ENCODE measurements around the gene POLR2C. TPM values are rescaled to one million over a fixed set of nuclear protein-coding genes. Genes with fewer than 3 reads are reported as not detected.

POLR2C gene
- total and polyA plus RNA-seq, 2 of the 13 experiments (the other 11 are each of a cell fraction or from before 2014, with no cell fraction given) = 104 to 216 TPM

DNA sequence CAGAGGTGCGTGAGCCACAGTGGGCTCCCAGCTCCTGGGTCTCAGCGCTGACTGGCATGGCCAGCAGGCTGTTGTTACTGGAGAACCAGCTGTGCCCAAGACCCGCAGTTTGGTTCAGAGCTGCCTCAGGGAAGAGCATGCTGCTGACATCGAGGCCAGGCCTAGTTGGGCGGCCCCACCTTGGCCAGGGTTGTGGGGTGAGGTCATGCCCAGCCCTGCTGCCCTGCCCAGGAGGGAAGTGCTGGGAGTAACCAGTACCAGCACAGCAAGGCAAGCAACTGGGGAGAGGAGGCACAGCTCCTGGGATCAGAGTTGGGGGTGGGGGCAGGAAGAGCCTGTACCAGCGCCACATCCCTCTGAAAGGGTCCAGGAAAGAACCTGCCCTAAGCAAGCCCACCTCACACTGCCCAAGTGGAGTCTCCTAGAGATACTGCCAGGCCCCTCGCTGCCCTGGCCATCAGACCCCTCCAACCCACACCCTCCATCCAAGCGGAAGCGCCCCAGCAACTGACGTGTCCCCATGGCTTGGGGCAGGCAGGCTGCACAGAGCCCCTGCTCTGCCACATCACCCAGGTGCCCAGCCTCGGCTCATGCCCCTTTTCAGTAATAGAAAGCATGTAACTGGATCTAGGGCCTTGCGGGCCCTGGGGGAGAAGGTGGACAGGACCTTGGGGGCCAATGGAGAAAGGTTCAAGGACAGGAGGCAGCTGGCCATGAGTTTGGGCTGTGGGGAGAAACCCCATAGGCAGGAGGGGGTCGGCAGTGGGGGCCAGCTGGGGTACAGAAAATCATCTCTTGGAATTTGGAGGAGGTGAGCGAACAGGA lies 22.8 kb downstream of the POLR2C start:
- Histone ChIP-seq H3K4me2 (ENCODE audit: low read depth, low read length) (peak overlapping the region; percentile 94), H3K27ac (ENCODE audit: extremely low read length, insufficient read depth, low read length) (peak overlapping the region; percentile 56), H3K79me2 (ENCODE audit: insufficient read depth, low read length) (peaks cover 26% of the 10 kb centered on the region), H3K9ac (ENCODE audit: insufficient read depth, low read depth, low read length) (peak overlapping the region; percentile 88), H3K4me3 (replicated peaks in 1 of 3; ENCODE audit: insufficient read depth in 1 of 3, low read depth in 2 of 3, low read length in 3 of 3) (peak overlapping the region; percentile 91 to 97 (median 96)), H3K4me1 (ENCODE audit: insufficient read depth, low read length) (peaks cover 75% of the 10 kb centered on the region), H3K36me3 (replicated peaks in 1 of 2; ENCODE audit: control insufficient read depth in 1 of 2, insufficient read depth in 2 of 2, low read length in 2 of 2) (no peaks in the 10 kb centered on the region), H4K20me1 (ENCODE audit: insufficient read depth, low read length) (no peaks in the 10 kb centered on the region), H3K9me3 (ENCODE audit: low read length) (no peaks in the 10 kb centered on the region), H2AFZ (ENCODE audit: low read length) (no peak overlapping the region), H3K27me3 (ENCODE audit: control insufficient read depth in 1 of 2, insufficient read depth in 2 of 2, low read length in 2 of 2) (peaks cover 0 to 6% of the 10 kb centered on the region in 2 experiments; a peak in 1 of 5 replicates)
- WGBS (ENCODE audit: low lambda C conversion rate) = 57% methylated on average over 13 of the region's 14 CpGs
- ATAC-seq (no peak), DNase-seq (ENCODE audit: low spot score) (no peak), FAIRE-seq (no peak)
- TSS peak; percentile 39 for BruUV-seq (replicated peaks)
- POLR2A ChIA-PET = interaction anchor here (0.8 to 3.2 kb wide), 6 partner anchors 13 to 75 kb away, joined by 3 to 31 read pairs (median 8); partner anchors contain the start of genes CIAPIN1, COQ9 and POLR2C
- CTCF ChIA-PET (ENCODE audit: low intra/inter-chr PET ratio, low total read pairs) = no interaction called here
- in situ Hi-C loops (cut with HindIII; ENCODE audit: extremely low pct_ligation_motif_present, low pct_unique_long_range_greater_than_20kb) (no loop called here), intact Hi-C loops (cut with micrococcal nuclease; ENCODE audit: unreplicated experiment) (no loop called here)
- TF ChIP-seq ZSCAN25 (CRISPR knock-in tag; IDR thresholded peaks at IDR 0.05) (no peak), TARDBP (CRISPR knock-in tag; IDR thresholded peaks at IDR 0.05) (0 out of 2 replicates have a peak, but pooled peaks have one; percentile 11), TRIM24 (CRISPR knock-in tag; IDR thresholded peaks at IDR 0.05) (0 out of 2 replicates have a peak, but pooled peaks have one; percentile 43), HIVEP1 (CRISPR knock-in tag; IDR thresholded peaks at IDR 0.05) (peak; percentile 71; the same call in 1 of the 2 replicates), ZNF451 (CRISPR knock-in tag; IDR thresholded peaks at IDR 0.05) (peak; percentile 35; the same call in 1 of the 2 replicates), ZUFSP (CRISPR knock-in tag; IDR thresholded peaks at IDR 0.05; ENCODE audit: borderline replicate concordance) (no peak), SP2 (CRISPR knock-in tag; IDR thresholded peaks at IDR 0.05) (no peak), PATZ1 (CRISPR knock-in tag; IDR thresholded peaks at IDR 0.05) (peak; percentile 62), ZNF891 (CRISPR knock-in tag; IDR thresholded peaks at IDR 0.05) (0 out of 2 replicates have a peak, but pooled peaks have one; percentile 34), NFIB (CRISPR knock-in tag; IDR thresholded peaks at IDR 0.05; ENCODE audit: borderline replicate concordance) (peak; percentile 97), SRY (CRISPR knock-in tag; IDR thresholded peaks at IDR 0.05) (0 out of 2 replicates have a peak, but pooled peaks have one; percentile 24), KDM3A (CRISPR knock-in tag; IDR thresholded peaks at IDR 0.05; ENCODE audit: low read depth) (0 out of 2 replicates have a peak, but pooled peaks have one; percentile 17), HNRNPL (IDR thresholded peaks at IDR 0.05; ENCODE audit: low read depth, low read length) (peak; percentile 85)
- TF ChIP-seq, protein P1, sequence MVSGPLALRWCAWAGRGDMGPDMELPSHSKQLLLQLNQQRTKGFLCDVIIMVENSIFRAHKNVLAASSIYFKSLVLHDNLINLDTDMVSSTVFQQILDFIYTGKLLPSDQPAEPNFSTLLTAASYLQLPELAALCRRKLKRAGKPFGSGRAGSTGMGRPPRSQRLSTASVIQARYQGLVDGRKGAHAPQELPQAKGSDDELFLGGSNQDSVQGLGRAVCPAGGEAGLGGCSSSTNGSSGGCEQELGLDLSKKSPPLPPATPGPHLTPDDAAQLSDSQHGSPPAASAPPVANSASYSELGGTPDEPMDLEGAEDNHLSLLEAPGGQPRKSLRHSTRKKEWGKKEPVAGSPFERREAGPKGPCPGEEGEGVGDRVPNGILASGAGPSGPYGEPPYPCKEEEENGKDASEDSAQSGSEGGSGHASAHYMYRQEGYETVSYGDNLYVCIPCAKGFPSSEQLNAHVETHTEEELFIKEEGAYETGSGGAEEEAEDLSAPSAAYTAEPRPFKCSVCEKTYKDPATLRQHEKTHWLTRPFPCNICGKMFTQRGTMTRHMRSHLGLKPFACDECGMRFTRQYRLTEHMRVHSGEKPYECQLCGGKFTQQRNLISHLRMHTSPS (CRISPR knock-in tag; IDR thresholded peaks at IDR 0.05; ENCODE audit: low read depth) = 0 out of 2 replicates have a peak, but pooled peaks have one; percentile 5
- TF ChIP-seq, protein P2, sequence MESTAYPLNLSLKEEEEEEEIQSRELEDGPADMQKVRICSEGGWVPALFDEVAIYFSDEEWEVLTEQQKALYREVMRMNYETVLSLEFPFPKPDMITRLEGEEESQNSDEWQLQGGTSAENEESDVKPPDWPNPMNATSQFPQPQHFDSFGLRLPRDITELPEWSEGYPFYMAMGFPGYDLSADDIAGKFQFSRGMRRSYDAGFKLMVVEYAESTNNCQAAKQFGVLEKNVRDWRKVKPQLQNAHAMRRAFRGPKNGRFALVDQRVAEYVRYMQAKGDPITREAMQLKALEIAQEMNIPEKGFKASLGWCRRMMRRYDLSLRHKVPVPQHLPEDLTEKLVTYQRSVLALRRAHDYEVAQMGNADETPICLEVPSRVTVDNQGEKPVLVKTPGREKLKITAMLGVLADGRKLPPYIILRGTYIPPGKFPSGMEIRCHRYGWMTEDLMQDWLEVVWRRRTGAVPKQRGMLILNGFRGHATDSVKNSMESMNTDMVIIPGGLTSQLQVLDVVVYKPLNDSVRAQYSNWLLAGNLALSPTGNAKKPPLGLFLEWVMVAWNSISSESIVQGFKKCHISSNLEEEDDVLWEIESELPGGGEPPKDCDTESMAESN (CRISPR knock-in tag; conservative IDR thresholded peaks at IDR 0.05) = 0 out of 2 replicates have a peak, but pooled peaks have one; percentile 51
